ENCODE results near the gene MRAS. TPM values are rescaled to one million over a fixed set of nuclear protein-coding genes. Genes with fewer than 3 reads are reported as not detected.
A peak's percentile ranks its signal among the peaks of the same experiment; 100 is the strongest.

Gene MRAS
- polyA plus RNA-seq, 3 donors: 23.4 to 30.7 (median 29.4) TPM

- no peak for DNase-seq (ENCODE audit: extremely low read depth in 1 of 11, low read depth in 9 of 11, low spot score in 4 of 11)
Measured at GRCh38 chr3:138360869-138361525, 12.6 kb downstream of the MRAS start.

GRCh38 chr3:138361561-138361971 is 13.2 kb downstream of the MRAS start:
- peak in 6 of 11 donors; percentile 46 to 75 (median 60) for DNase-seq (ENCODE audit: extremely low read depth in 1 of 11, low read depth in 9 of 11, low spot score in 4 of 11)

- DNase-seq (ENCODE audit: extremely low read depth in 1 of 11, low read depth in 9 of 11, low spot score in 4 of 11): no peak
Measured at GRCh38 chr3:138362538-138362937, 14.2 kb downstream of the MRAS start.

- DNase-seq (ENCODE audit: extremely low read depth in 1 of 11, low read depth in 9 of 11, low spot score in 4 of 11): no peak
Measured at GRCh38 chr3:138363322-138363721, 14.9 kb downstream of the MRAS start.

- no peak for DNase-seq (ENCODE audit: extremely low read depth in 1 of 11, low read depth in 9 of 11, low spot score in 4 of 11)
Measured at GRCh38 chr3:138364356-138365252, 16.2 kb downstream of the MRAS start.

- no peak for DNase-seq (ENCODE audit: extremely low read depth in 1 of 11, low read depth in 9 of 11, low spot score in 4 of 11)
Measured at GRCh38 chr3:138365253-138365555, 16.8 kb downstream of the MRAS start.

GRCh38 chr3:138366006-138366759 is 17.8 kb downstream of the MRAS start:
- DNase-seq (ENCODE audit: extremely low read depth in 1 of 11, low read depth in 9 of 11, low spot score in 4 of 11): no peak

GRCh38 chr3:138367326-138367850 is 19.0 kb downstream of the MRAS start:
- DNase-seq (ENCODE audit: extremely low read depth in 1 of 11, low read depth in 9 of 11, low spot score in 4 of 11): no peak

- no peak for DNase-seq (ENCODE audit: extremely low read depth in 1 of 11, low read depth in 9 of 11, low spot score in 4 of 11)
Measured at GRCh38 chr3:138367911-138368310, 19.5 kb downstream of the MRAS start.

GRCh38 chr3:138369151-138369900 is 20.9 kb downstream of the MRAS start:
- DNase-seq (ENCODE audit: extremely low read depth in 1 of 11, low read depth in 9 of 11, low spot score in 4 of 11): no peak

GRCh38 chr3:138370321-138370720 is 21.9 kb downstream of the MRAS start:
- no peak for DNase-seq (ENCODE audit: extremely low read depth in 1 of 11, low read depth in 9 of 11, low spot score in 4 of 11)

GRCh38 chr3:138371070-138371965 is 22.9 kb downstream of the MRAS start:
- DNase-seq (ENCODE audit: extremely low read depth in 1 of 11, low read depth in 9 of 11, low spot score in 4 of 11): no peak

GRCh38 chr3:138373087-138373735 is 24.8 kb downstream of the MRAS start:
- DNase-seq (ENCODE audit: extremely low read depth in 1 of 11, low read depth in 9 of 11, low spot score in 4 of 11): no peak

- DNase-seq (ENCODE audit: extremely low read depth in 1 of 11, low read depth in 9 of 11, low spot score in 4 of 11): no peak
Measured at GRCh38 chr3:138373736-138374094, 25.3 kb downstream of the MRAS start.

- no peak for DNase-seq (ENCODE audit: extremely low read depth in 1 of 11, low read depth in 9 of 11, low spot score in 4 of 11)
Measured at GRCh38 chr3:138374573-138375134, 26.3 kb downstream of the MRAS start.

- peak in 3 of 11 donors; percentile 13 to 29 (median 16) for DNase-seq (ENCODE audit: extremely low read depth in 1 of 11, low read depth in 9 of 11, low spot score in 4 of 11)
Measured at GRCh38 chr3:138375447-138375846, 27.1 kb downstream of the MRAS start.

- no peak for DNase-seq (ENCODE audit: extremely low read depth in 1 of 11, low read depth in 9 of 11, low spot score in 4 of 11)
Measured at GRCh38 chr3:138376663-138377062, 28.3 kb downstream of the MRAS start.
